Trophoblast cell (in vitro differentiated cells and primary cell): Measurements from ENCODE around the gene KANSL1.

Experiments used
- DNase-seq, 2 donors: peaks; one replicate each; pipeline ENCODE4 v3.0.0-alpha.2; 2016
- H2AFZ ChIP-seq: 2 replicates; pipeline ENCODE4 v1.6.1; 2013; ENCODE audit warnings: low read length, moderate library complexity, mild to moderate bottlenecking; ENCODE audit not compliant: insufficient read depth, poor library complexity
- H2AK5ac ChIP-seq: 2 replicates; pipeline ENCODE4 v1.6.1; 2013; ENCODE audit warnings: mild to moderate bottlenecking, low read length
- H2BK120ac ChIP-seq: 2 replicates; pipeline ENCODE4 v1.6.1; 2013; ENCODE audit warnings: low read length, mild to moderate bottlenecking, moderate library complexity; ENCODE audit not compliant: insufficient read depth, poor library complexity
- H2BK12ac ChIP-seq: 2 replicates; pipeline ENCODE4 v1.6.1; 2013; ENCODE audit warnings: mild to moderate bottlenecking, low read length, moderate library complexity
- H2BK5ac ChIP-seq: 2 replicates; pipeline ENCODE4 v1.6.1; 2013; ENCODE audit warnings: low read length, low read depth, moderate library complexity, mild to moderate bottlenecking; ENCODE audit not compliant: poor library complexity
- H3K14ac ChIP-seq: 2 replicates; pipeline ENCODE4 v1.6.1; 2013; ENCODE audit warnings: mild to moderate bottlenecking, low read length
- H3K18ac ChIP-seq: 2 replicates; pipeline ENCODE4 v1.6.1; 2013; ENCODE audit warnings: mild to moderate bottlenecking, low read length
- H3K23ac ChIP-seq: 2 replicates; pipeline ENCODE4 v1.6.1; 2013; ENCODE audit warnings: low read length
- H3K27ac ChIP-seq: 2 replicates; pipeline ENCODE4 v1.5.1; 2013; ENCODE audit warnings: low read depth, mild to moderate bottlenecking, inconsistent platforms, low read length, moderate library complexity
- H3K27me3 ChIP-seq: 2 replicates; pipeline ENCODE4 v1.6.1; 2013; ENCODE audit warnings: inconsistent platforms, mild to moderate bottlenecking, low read length, moderate library complexity; ENCODE audit not compliant: insufficient read depth
- H3K36me3 ChIP-seq, 2 experiments: 1 replicate in 1 of 2; 2 replicates in 1 of 2; pipeline ENCODE4 v1.6.1; 2013; ENCODE audit warnings: low read length in 2 of 2, mild to moderate bottlenecking in 2 of 2, moderate library complexity in 1 of 2; ENCODE audit not compliant: insufficient read depth in 2 of 2, control insufficient read depth in 1 of 2
- H3K4ac ChIP-seq: 2 replicates; pipeline ENCODE4 v1.6.1; 2013; ENCODE audit warnings: low read depth, mild to moderate bottlenecking, low read length, moderate library complexity
- H3K4me1 ChIP-seq, 2 experiments: 1 replicate in 1 of 2; 2 replicates in 1 of 2; pipeline ENCODE4 v1.6.1; 2013; ENCODE audit warnings: low read length in 2 of 2, mild to moderate bottlenecking in 2 of 2, moderate library complexity in 1 of 2; ENCODE audit not compliant: insufficient read depth in 2 of 2, control insufficient read depth in 1 of 2
- H3K4me2 ChIP-seq: 2 replicates; pipeline ENCODE4 v1.6.1; 2013; ENCODE audit warnings: inconsistent platforms, mild to moderate bottlenecking, low read length, moderate library complexity
- H3K4me3 ChIP-seq: 2 replicates; pipeline ENCODE4 v1.5.1; 2013; ENCODE audit warnings: mild to moderate bottlenecking, low read depth, low read length, inconsistent platforms
- H3K79me1 ChIP-seq: one replicate; pipeline ENCODE4 v1.6.1; 2013; ENCODE audit warnings: low read length
- H3K79me2 ChIP-seq: 2 replicates; pipeline ENCODE4 v1.6.1; 2013; ENCODE audit warnings: low read length, mild to moderate bottlenecking; ENCODE audit not compliant: control insufficient read depth, insufficient read depth, poor library complexity
- H3K9ac ChIP-seq: 2 replicates; pipeline ENCODE4 v1.6.1; 2013; ENCODE audit warnings: mild to moderate bottlenecking, low read length
- H3K9me3 ChIP-seq: 2 replicates; pipeline ENCODE4 v1.6.1; 2013; ENCODE audit warnings: low read depth, mild to moderate bottlenecking, control low read depth, inconsistent platforms, low read length; ENCODE audit not compliant: insufficient read depth
- H4K12ac ChIP-seq: 2 replicates; pipeline ENCODE4 v1.6.1; 2013; ENCODE audit warnings: low read depth, mild to moderate bottlenecking, low read length, moderate library complexity
- H4K8ac ChIP-seq: 2 replicates; pipeline ENCODE4 v1.6.1; 2013; ENCODE audit warnings: low read depth, mild to moderate bottlenecking, low read length, moderate library complexity
- H4K91ac ChIP-seq: one replicate; pipeline ENCODE4 v1.6.1; 2013; ENCODE audit warnings: low read depth, mild to moderate bottlenecking, low read length, moderate library complexity
- WGBS: extraction: QIAGEN DNeasy Blood & Tissue Kit; methylation state at CpG from one replicate; pipeline ENCODE4 v1.1.7; 2013; ENCODE audit warnings: missing lambda C conversion rate; ENCODE audit not compliant: insufficient read length, insufficient coverage; ENCODE audit errors: extremely low coverage; 5-methylcytosine and 5-hydroxymethylcytosine counted together

KANSL1 gene

DNA sequence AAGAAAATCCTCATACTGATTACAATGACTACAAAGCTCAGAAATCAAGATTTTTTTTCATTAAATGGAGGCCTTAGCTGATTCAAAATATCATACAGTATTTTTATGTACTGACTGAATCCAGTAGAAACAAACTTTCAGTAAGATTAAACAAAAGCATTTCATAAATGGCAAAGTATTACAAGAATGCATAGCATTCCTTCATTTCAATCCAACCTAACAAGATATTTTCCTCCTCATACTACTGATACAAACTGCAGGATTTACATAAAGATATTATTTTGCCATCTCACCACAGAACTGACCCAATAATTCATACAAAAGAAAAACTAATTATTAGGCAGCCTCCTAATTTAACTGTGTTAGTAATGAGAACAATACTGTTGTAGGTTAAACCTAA is 6.2 kb upstream of the KANSL1 start:
- Histone ChIP-seq H2BK120ac (no peak overlapping the region), H3K27ac (no peak overlapping the region), H3K36me3 (peaks cover 0 to 3% of the 10 kb centered on the region in 2 experiments), H3K4ac (no peak overlapping the region), H3K27me3 (no peaks in the 10 kb centered on the region), H4K8ac (no peak overlapping the region), H3K79me1 (no peaks in the 10 kb centered on the region), H4K12ac (no peak overlapping the region), H3K9me3 (peaks cover 2% of the 10 kb centered on the region), H3K23ac (no peak overlapping the region), H2BK12ac (no peak overlapping the region), H2BK5ac (no peak overlapping the region), H3K14ac (no peak overlapping the region), H3K4me2 (no peak overlapping the region), H2AFZ (no peak overlapping the region), H3K9ac (no peak overlapping the region), H4K91ac (no peak overlapping the region), H3K4me1 (peaks cover 0 to 2% of the 10 kb centered on the region in 2 experiments), H3K79me2 (peaks cover 8% of the 10 kb centered on the region), H2AK5ac (no peak overlapping the region), H3K18ac (no peak overlapping the region), H3K4me3 (no peak overlapping the region)
- DNase-seq: peak in 1 of 2 donors; percentile 36

DNA sequence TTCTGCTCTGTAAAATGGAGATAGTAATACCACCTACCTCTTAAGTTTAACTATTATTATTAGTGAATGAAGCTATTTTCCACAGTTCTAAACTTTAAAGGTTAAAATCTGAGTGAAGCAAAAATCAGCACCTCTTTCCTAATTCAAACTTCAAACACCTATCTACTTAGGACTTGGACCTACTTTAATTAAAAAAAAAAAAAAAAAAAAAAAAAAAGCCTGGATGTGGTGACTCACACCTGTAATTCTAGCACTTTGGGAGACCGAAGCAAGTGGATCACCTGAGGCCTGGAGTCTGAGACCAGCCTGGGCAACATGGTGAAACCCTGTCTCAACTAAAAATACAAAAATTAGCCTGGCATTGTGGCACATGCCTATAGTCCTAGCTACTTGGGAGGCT is 5.0 kb upstream of the KANSL1 start:
- Histone ChIP-seq H2BK5ac (no peak overlapping the region), H2AK5ac (no peak overlapping the region), H4K8ac (no peak overlapping the region), H3K36me3 (peaks cover 0 to 3% of the 10 kb centered on the region in 2 experiments), H4K91ac (no peak overlapping the region), H3K4ac (peak overlapping the region; percentile 53), H3K9ac (no peak overlapping the region), H2BK120ac (no peak overlapping the region), H2BK12ac (no peak overlapping the region), H3K9me3 (peaks cover 2% of the 10 kb centered on the region), H3K27ac (no peak overlapping the region), H3K18ac (peak overlapping the region; percentile 44), H3K79me2 (peaks cover 12% of the 10 kb centered on the region), H4K12ac (no peak overlapping the region), H3K14ac (no peak overlapping the region), H3K79me1 (peaks cover 5% of the 10 kb centered on the region), H3K27me3 (no peaks in the 10 kb centered on the region), H3K23ac (no peak overlapping the region), H2AFZ (no peak overlapping the region), H3K4me2 (no peak overlapping the region), H3K4me3 (no peak overlapping the region), H3K4me1 (peaks cover 0 to 2% of the 10 kb centered on the region in 2 experiments)
- no peak for DNase-seq
- no CpG with 5 or more reads among the region's 1 CpG for WGBS

DNA sequence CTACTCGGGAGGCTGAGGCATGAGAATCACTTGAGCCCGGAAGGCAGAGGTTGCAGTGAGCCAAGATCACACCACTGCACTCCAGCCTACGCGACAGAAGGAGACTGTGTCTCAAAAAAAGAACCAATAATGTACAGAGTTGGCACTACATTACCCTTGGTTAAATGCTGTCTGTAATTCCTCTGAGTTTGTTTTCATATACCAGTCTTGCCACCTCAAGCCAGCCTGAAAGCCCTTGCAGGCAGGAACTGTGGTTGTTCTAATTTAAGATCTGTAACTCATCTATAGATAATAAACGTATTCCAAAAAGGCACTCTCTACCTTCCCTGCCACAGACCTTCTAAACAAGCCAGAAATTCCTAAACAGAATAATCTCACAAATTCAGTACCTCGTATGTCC is 4.3 kb upstream of the KANSL1 start:
- Histone ChIP-seq H2BK120ac (no peak overlapping the region), H3K79me1 (peaks cover 9% of the 10 kb centered on the region), H2BK12ac (no peak overlapping the region), H3K4me1 (peaks cover 0 to 2% of the 10 kb centered on the region in 2 experiments), H4K91ac (no peak overlapping the region), H3K14ac (no peak overlapping the region), H3K23ac (no peak overlapping the region), H3K4ac (no peak overlapping the region), H3K4me3 (no peak overlapping the region), H3K9ac (no peak overlapping the region), H3K9me3 (peaks cover 2% of the 10 kb centered on the region), H3K36me3 (peaks cover 0 to 3% of the 10 kb centered on the region in 2 experiments), H4K8ac (no peak overlapping the region), H3K27me3 (no peaks in the 10 kb centered on the region), H2AK5ac (no peak overlapping the region), H3K18ac (no peak overlapping the region), H3K79me2 (peaks cover 13% of the 10 kb centered on the region), H3K4me2 (no peak overlapping the region), H2AFZ (no peak overlapping the region), H2BK5ac (no peak overlapping the region), H3K27ac (no peak overlapping the region), H4K12ac (no peak overlapping the region)
- DNase-seq: no peak
- WGBS: no CpG with 5 or more reads among the region's 6 CpGs

DNA sequence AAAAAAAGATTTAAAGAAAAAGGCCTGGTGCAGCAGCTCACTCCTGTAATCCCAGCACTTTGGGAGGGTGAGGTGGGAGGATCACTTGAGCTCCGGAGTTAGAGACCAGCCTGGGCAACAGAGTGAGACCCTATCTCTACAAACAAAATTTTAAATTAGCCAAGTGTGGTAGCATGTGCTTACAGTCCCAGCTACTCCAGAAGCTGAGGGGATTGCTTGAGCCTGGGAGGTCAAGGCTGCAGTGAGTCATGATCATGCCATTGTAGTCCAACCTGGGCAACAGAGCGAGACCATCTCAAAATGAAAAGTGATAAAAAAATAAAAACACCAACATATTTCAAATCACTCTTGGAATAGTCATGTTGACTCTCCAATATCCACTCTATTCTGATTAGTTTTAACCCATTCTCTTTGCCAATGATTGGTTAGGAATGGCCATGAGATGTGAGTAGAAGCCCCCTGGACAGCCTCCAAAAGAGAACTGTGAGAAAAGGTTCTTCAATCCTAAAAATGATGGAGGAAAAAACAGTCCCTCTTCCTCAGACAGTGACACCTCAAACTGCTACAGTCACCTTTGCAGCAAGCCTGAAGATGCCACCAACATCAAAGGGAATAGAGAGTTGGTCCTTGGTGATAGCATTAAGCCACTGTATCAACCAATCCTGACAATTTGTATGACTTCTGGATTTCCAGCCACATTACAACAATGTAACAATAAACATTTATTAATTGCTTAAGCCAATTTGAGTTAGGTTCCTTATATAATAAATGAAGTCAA is 2.9 kb upstream of the KANSL1 start:
- H2AK5ac ChIP-seq: no peak overlapping the region
- H2BK12ac ChIP-seq: no peak overlapping the region
- no peak overlapping the region for H4K8ac ChIP-seq
- H3K27ac ChIP-seq: no peak overlapping the region
- H4K12ac ChIP-seq: no peak overlapping the region
- H3K36me3 ChIP-seq: no peaks in the 10 kb centered on the region
- no CpG with 5 or more reads among the region's 2 CpGs for WGBS
- no peak for DNase-seq
- H3K4ac ChIP-seq: no peak overlapping the region
- H3K4me2 ChIP-seq: no peak overlapping the region
- H2BK5ac ChIP-seq: no peak overlapping the region
- H3K9me3 ChIP-seq: peaks cover 2% of the 10 kb centered on the region
- no peak overlapping the region for H2AFZ ChIP-seq
- no peak overlapping the region for H3K18ac ChIP-seq
- no peak overlapping the region for H2BK120ac ChIP-seq
- H3K4me1 ChIP-seq: peaks cover 0 to 2% of the 10 kb centered on the region in 2 experiments
- H3K79me1 ChIP-seq: peaks cover 17% of the 10 kb centered on the region
- H3K9ac ChIP-seq: no peak overlapping the region
- H4K91ac ChIP-seq: no peak overlapping the region
- peaks cover 18% of the 10 kb centered on the region for H3K79me2 ChIP-seq
- H3K27me3 ChIP-seq: no peaks in the 10 kb centered on the region
- no peak overlapping the region for H3K23ac ChIP-seq
- H3K4me3 ChIP-seq: no peak overlapping the region
- H3K14ac ChIP-seq: no peak overlapping the region
